Loucy (cell line): ENCODE data around the gene SLC48A1.
A peak's percentile ranks its signal among the peaks of the same experiment; 100 is the strongest.

Source experiments
- H2AFZ ChIP-seq: fragments of 200-600 bp; sonication (generic); 2 replicates; pipeline ENCODE4 v1.6.0; 2016; ENCODE audit warnings: antibody characterized with exemption, mild to moderate bottlenecking, low read length, moderate library complexity
- H3F3A ChIP-seq: fragments of 200-600 bp; 2 replicates; pipeline ENCODE4 v1.6.0; 2016; ENCODE audit warnings: antibody characterized with exemption, low read depth, mild to moderate bottlenecking
- H3K27me3 ChIP-seq: fragments of 200-600 bp; sonication (generic); 2 replicates; pipeline ENCODE4 v1.6.1; 2014; ENCODE audit warnings: low read length, mild to moderate bottlenecking; ENCODE audit not compliant: insufficient read depth, poor library complexity, severe bottlenecking
- H3K36me3 ChIP-seq: fragments of 200-600 bp; sonication (generic); 2 replicates; pipeline ENCODE4 v1.6.1; 2016; ENCODE audit warnings: low read length; ENCODE audit not compliant: insufficient read depth
- H3K4me1 ChIP-seq: fragments of 200-600 bp; sonication (generic); 2 replicates; pipeline ENCODE4 v1.5.1; 2014; ENCODE audit warnings: low read length, mild to moderate bottlenecking; ENCODE audit not compliant: insufficient read depth, poor library complexity, severe bottlenecking
- H3K4me2 ChIP-seq: fragments of 200-600 bp; sonication (generic); 2 replicates; pipeline ENCODE4 v1.6.0; 2014; ENCODE audit warnings: antibody characterized with exemption, low read length, low read depth, mild to moderate bottlenecking; ENCODE audit not compliant: poor library complexity, severe bottlenecking
- H3K4me3 ChIP-seq: fragments of 200-600 bp; sonication (generic); 2 replicates; pipeline ENCODE4 v1.5.1; 2014; ENCODE audit warnings: low read length, mild to moderate bottlenecking, mixed read lengths; ENCODE audit not compliant: poor library complexity, severe bottlenecking
- H3K79me2 ChIP-seq: fragments of 200-600 bp; sonication (generic); 2 replicates; pipeline ENCODE4 v1.6.1; 2014; ENCODE audit warnings: low read length; ENCODE audit not compliant: insufficient read depth
- H3K9ac ChIP-seq: fragments of 200-600 bp; sonication (generic); 2 replicates; pipeline ENCODE4 v1.6.0; 2014; ENCODE audit warnings: mild to moderate bottlenecking, low read depth, low read length, moderate library complexity; ENCODE audit not compliant: poor library complexity, severe bottlenecking
- H3K9me2 ChIP-seq: fragments of 200-600 bp; sonication (generic); replicated peaks from 2 replicates; pipeline ENCODE4 v1.6.1; 2016; ENCODE audit warnings: low read depth, low read length, mixed read lengths
- H3K9me3 ChIP-seq: fragments of 200-600 bp; sonication (generic); 2 replicates; pipeline ENCODE4 v1.6.1; 2014; ENCODE audit warnings: mild to moderate bottlenecking, antibody characterized with exemption, low read length, low read depth; ENCODE audit not compliant: insufficient read depth
- H4K20me1 ChIP-seq: fragments of 200-600 bp; sonication (generic); 2 replicates; pipeline ENCODE4 v1.6.0; 2014; ENCODE audit warnings: antibody characterized with exemption, low read length, mild to moderate bottlenecking; ENCODE audit not compliant: insufficient read depth, poor library complexity, severe bottlenecking
- EZH2phosphoT487 ChIP-seq: fragments of 200-600 bp; IDR thresholded peaks from 2 replicates; pipeline ENCODE4 v1.6.1; 2018; ENCODE audit warnings: antibody characterized with exemption, mild to moderate bottlenecking, moderate library complexity, borderline replicate concordance
- TF ChIP-seq, protein P1 (sequence below): fragments of 200-600 bp; sonication (generic); conservative IDR thresholded peaks from 2 replicates; pipeline ENCODE4 v1.5.1; 2014; ENCODE audit warnings: mild to moderate bottlenecking, antibody characterized with exemption, low read length

Gene SLC48A1

DNA sequence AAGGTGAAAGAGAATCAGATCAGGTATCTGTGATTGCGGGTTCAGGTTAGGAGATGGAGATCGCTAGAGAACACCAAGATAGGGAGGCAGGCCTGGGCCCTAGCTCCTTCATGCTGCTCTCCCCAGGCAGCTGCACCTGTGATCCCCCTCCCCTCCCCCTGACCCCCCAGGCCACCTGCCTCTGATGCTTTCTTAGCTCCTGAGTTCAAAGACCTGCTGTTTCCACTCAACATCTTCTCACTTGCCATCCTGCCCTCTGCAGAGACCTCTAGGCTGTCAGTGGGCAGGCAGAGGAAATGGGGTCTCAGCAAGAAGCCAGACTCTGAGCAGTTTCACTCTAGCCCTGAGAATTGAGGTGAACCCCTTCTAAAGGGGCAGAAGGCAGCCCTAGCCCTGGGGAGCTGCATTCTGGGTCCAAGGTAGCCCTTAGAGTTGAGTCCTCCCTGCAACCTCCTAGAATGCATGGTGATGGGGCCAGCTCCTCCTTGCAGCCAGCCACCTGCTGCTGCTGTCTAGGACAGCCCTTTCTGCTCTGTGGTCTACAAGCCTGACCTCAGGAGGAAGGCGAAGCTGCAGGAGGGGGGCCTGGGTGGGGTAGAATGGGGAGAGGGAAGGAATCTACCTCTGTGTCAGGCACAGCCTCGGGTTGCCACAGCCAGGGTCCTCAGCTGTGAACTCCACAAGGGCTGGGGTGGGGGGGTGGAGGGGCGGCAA is 6.4 kb upstream of the SLC48A1 start:
- H3K36me3 ChIP-seq = no peaks in the 10 kb centered on the region
- TF ChIP-seq EZH2phosphoT487 = no peak
- TF ChIP-seq, protein P1, sequence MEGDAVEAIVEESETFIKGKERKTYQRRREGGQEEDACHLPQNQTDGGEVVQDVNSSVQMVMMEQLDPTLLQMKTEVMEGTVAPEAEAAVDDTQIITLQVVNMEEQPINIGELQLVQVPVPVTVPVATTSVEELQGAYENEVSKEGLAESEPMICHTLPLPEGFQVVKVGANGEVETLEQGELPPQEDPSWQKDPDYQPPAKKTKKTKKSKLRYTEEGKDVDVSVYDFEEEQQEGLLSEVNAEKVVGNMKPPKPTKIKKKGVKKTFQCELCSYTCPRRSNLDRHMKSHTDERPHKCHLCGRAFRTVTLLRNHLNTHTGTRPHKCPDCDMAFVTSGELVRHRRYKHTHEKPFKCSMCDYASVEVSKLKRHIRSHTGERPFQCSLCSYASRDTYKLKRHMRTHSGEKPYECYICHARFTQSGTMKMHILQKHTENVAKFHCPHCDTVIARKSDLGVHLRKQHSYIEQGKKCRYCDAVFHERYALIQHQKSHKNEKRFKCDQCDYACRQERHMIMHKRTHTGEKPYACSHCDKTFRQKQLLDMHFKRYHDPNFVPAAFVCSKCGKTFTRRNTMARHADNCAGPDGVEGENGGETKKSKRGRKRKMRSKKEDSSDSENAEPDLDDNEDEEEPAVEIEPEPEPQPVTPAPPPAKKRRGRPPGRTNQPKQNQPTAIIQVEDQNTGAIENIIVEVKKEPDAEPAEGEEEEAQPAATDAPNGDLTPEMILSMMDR = no peak
- no peaks in the 10 kb centered on the region for H4K20me1 ChIP-seq
- H3K9me3 ChIP-seq = no peaks in the 10 kb centered on the region
- H3K79me2 ChIP-seq = no peaks in the 10 kb centered on the region
- peak overlapping the region; percentile 30 for H3K4me3 ChIP-seq
- H3K27me3 ChIP-seq = no peaks in the 10 kb centered on the region
- no peak overlapping the region for H3K9ac ChIP-seq
- no peaks in the 10 kb centered on the region; the same call in 1 of the 2 replicates for H3F3A ChIP-seq
- no peak overlapping the region for H2AFZ ChIP-seq
- H3K4me2 ChIP-seq = peak overlapping the region; percentile 62
- H3K4me1 ChIP-seq = peaks cover 44% of the 10 kb centered on the region
- no peaks in the 10 kb centered on the region for H3K9me2 ChIP-seq

GRCh38 chr12:47767216-47767724 is 5.8 kb upstream of the SLC48A1 start:
- Histone ChIP-seq H4K20me1 (no peaks in the 10 kb centered on the region), H3K9ac (no peak overlapping the region), H3K4me2 (peak overlapping the region; percentile 62), H3K9me2 (no peaks in the 10 kb centered on the region), H3K79me2 (no peaks in the 10 kb centered on the region), H3K4me3 (peak overlapping the region; percentile 30), H3K27me3 (no peaks in the 10 kb centered on the region), H2AFZ (no peak overlapping the region), H3K4me1 (peaks cover 38% of the 10 kb centered on the region), H3K9me3 (no peaks in the 10 kb centered on the region), H3K36me3 (no peaks in the 10 kb centered on the region), H3F3A (no peaks in the 10 kb centered on the region; the same call in 1 of the 2 replicates)
- no peak for TF ChIP-seq EZH2phosphoT487
- TF ChIP-seq, protein P1 = peak; percentile 83

DNA sequence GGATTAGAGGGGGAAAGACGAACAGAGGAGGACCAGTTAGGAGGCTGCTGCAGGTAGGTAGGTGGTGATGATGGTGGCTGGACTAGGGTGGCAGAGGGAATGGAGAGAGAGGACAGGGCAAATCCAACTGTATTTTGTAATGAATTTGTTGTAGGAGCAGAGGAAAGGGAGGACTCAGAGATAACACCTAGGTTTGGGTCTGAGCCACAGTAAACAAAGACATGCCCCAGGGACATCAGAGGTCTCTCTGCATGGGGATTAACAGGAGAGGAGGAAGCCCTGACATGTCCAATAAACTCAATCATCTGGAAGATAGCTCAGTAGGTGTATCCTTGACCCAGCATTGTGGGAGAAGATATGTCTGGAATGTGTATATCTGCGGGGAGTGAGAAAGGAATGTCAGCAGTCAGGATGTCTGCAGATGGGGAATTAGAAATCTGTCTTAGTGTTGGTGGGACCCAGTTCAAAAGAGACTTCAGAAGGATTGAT is 4.7 kb upstream of the SLC48A1 start:
- Histone ChIP-seq H3K9me3 (no peaks in the 10 kb centered on the region), H3K27me3 (no peaks in the 10 kb centered on the region), H3K4me2 (no peak overlapping the region), H3K9me2 (no peaks in the 10 kb centered on the region), H2AFZ (no peak overlapping the region), H4K20me1 (no peaks in the 10 kb centered on the region), H3K9ac (no peak overlapping the region), H3K4me1 (peaks cover 29% of the 10 kb centered on the region), H3K4me3 (no peak overlapping the region), H3K79me2 (no peaks in the 10 kb centered on the region), H3F3A (no peaks in the 10 kb centered on the region; the same call in 1 of the 2 replicates), H3K36me3 (no peaks in the 10 kb centered on the region)
- TF ChIP-seq EZH2phosphoT487 = no peak
- TF ChIP-seq, protein P1 = no peak
